ENCODE results near the gene GMCL1. TPM values are rescaled to one million over a fixed set of nuclear protein-coding genes. Genes with fewer than 3 reads are reported as not detected.

The GMCL1 gene
- total and polyA plus RNA-seq, 2 of the 13 experiments (the other 11 are each of a cell fraction or from before 2014, with no cell fraction given): 18.7 to 24.0 TPM

DNA sequence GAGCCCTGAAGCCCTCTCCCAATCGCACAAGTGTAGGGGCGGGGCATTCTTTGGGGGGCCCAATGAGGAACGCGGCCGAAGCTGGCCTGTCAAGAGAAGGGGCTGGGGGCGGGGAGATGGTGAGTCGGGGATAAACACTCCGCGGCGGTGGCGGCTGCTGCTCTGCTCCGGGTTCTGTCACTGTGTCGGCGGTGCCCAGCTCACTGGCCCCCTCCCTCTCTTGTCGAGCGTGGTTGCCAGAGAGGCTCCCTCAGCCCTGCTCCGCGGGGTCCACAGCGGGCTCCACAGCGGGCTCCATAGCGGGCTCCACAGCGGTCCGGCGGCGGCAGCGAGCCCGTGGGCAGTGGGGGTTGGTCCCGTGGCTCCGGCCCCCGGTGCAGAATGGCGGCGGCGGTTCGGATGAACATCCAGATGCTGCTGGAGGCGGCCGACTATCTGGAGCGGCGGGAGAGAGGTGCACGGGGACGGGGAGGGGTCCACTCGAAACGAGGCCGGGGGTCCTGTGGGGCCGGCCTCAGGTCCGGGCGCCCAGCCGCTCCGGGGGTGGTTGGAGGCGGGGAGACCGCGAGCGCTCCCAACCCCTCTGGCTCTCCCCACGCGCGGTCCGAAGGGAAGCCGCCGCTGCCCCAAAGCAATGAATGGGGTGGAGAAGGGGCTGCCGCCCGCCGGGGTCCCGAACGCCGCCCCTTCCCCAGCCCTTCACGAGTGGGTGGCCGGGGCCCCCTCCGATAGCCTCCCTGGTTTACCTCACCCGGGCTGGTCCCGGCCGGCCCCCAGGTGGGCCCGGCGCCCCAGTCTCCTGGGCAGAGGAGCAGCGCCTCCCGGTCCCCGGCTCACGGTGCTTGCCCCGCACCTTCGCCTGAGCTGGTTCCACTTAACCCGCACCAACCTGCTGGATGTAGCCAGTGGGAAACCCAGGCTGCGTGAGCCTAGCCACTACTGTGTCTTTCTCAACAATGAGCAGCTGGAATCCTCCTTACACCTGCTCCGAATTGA lies 85.8 kb downstream of the GMCL1 start, which contains the start of gene MXD1 (continued):
- TF ChIP-seq RFX5 (IDR thresholded peaks at IDR 0.05; ENCODE audit: low read depth, low read length) (no peak), POLR2AphosphoS2 (IDR thresholded peaks at IDR 0.05; ENCODE audit: low read depth, low read length) (peak; percentile 76; the same call in 1 of the 2 replicates), ZFP36L1 (CRISPR knock-in tag; IDR thresholded peaks at IDR 0.05) (no peak), NR2C2 (CRISPR knock-in tag; IDR thresholded peaks at IDR 0.05; ENCODE audit: borderline replicate concordance) (no peak), ZBTB8A (CRISPR knock-in tag; IDR thresholded peaks at IDR 0.05; ENCODE audit: borderline replicate concordance, low read depth) (no peak), SSRP1 (CRISPR knock-in tag; IDR thresholded peaks at IDR 0.05) (no peak), KLF12 (CRISPR knock-in tag; IDR thresholded peaks at IDR 0.05; ENCODE audit: borderline replicate concordance) (no peak), DNMT3B (CRISPR knock-in tag; conservative IDR thresholded peaks at IDR 0.05) (0 out of 2 replicates have a peak, but pooled peaks have one; percentile 43), ZBTB1 (CRISPR knock-in tag; IDR thresholded peaks at IDR 0.05; ENCODE audit: borderline replicate concordance) (peak; percentile 18; the same call in 1 of the 2 replicates), ZNF333 (CRISPR knock-in tag; IDR thresholded peaks at IDR 0.05; ENCODE audit: borderline replicate concordance) (peak; percentile 84; the same call in 1 of the 2 replicates), ZNF557 (CRISPR knock-in tag; IDR thresholded peaks at IDR 0.05) (no peak), MAF1 (CRISPR knock-in tag; IDR thresholded peaks at IDR 0.05; ENCODE audit: borderline replicate concordance) (no peak), FOXM1 (CRISPR knock-in tag; IDR thresholded peaks at IDR 0.05) (no peak), PRDM4 (CRISPR knock-in tag; IDR thresholded peaks at IDR 0.05; ENCODE audit: borderline replicate concordance) (no peak), MAFG (CRISPR knock-in tag; IDR thresholded peaks at IDR 0.05) (no peak), ZNF724P (CRISPR knock-in tag; IDR thresholded peaks at IDR 0.05; ENCODE audit: borderline replicate concordance) (no peak), PAWR (CRISPR knock-in tag; IDR thresholded peaks at IDR 0.05; ENCODE audit: borderline replicate concordance) (no peak), ZNF691 (CRISPR knock-in tag; IDR thresholded peaks at IDR 0.05; ENCODE audit: borderline replicate concordance, low read depth) (no peak; the same call in 1 of the 2 replicates), HNRNPLL (IDR thresholded peaks at IDR 0.05; ENCODE audit: low read depth, low read length, poor library complexity, severe bottlenecking) (peak; percentile 37), PRPF4 (IDR thresholded peaks at IDR 0.05; ENCODE audit: low read depth, low read length, poor library complexity, severe bottlenecking) (no peak), PHB2 (IDR thresholded peaks at IDR 0.05; ENCODE audit: partially characterized antibody) (no peak), THRA (CRISPR knock-in tag; IDR thresholded peaks at IDR 0.05; ENCODE audit: borderline replicate concordance) (no peak; the same call in 1 of the 2 replicates)
- TF ChIP-seq, protein P1, sequence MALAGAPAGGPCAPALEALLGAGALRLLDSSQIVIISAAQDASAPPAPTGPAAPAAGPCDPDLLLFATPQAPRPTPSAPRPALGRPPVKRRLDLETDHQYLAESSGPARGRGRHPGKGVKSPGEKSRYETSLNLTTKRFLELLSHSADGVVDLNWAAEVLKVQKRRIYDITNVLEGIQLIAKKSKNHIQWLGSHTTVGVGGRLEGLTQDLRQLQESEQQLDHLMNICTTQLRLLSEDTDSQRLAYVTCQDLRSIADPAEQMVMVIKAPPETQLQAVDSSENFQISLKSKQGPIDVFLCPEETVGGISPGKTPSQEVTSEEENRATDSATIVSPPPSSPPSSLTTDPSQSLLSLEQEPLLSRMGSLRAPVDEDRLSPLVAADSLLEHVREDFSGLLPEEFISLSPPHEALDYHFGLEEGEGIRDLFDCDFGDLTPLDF (CRISPR knock-in tag; IDR thresholded peaks at IDR 0.05): no peak
